Epithelial cell of esophagus (primary cell): ENCODE data around the gene PCK1.

Experiments used
- DNase-seq: peaks from one replicate; pipeline ENCODE4 v3.0.0; 2010; ENCODE audit warnings: low read depth
- H3K4me3 ChIP-seq: 2 replicates; pipeline ENCODE4 v1.5.1; 2011; ENCODE audit warnings: mild to moderate bottlenecking, low read length, control low read depth
- CTCF ChIP-seq: IDR thresholded peaks from 2 replicates; pipeline ENCODE4 v1.5.1; 2011; ENCODE audit warnings: low read depth, mild to moderate bottlenecking, low read length, control low read depth, inconsistent platforms; ENCODE audit not compliant: insufficient read depth; ENCODE audit errors: missing control alignments

Gene PCK1

GRCh38 chr20:57582029-57582378 is 21.1 kb downstream of the PCK1 start:
- DNase-seq = no peak

GRCh38 chr20:57582432-57583288 is 21.8 kb downstream of the PCK1 start:
- peak; percentile 14 for DNase-seq
- no peak overlapping the region for H3K4me3 ChIP-seq
- peak; percentile 21 for TF ChIP-seq CTCF

More at GRCh38 chr20:57582029-57582378, 21.1 kb downstream of the PCK1 start:
- H3K4me3 ChIP-seq = no peak overlapping the region
- TF ChIP-seq CTCF = no peak

GRCh38 chr20:57583289-57584257 is 22.7 kb downstream of the PCK1 start:
- TF ChIP-seq CTCF = no peak
- no peak overlapping the region for H3K4me3 ChIP-seq
- DNase-seq = no peak

- no peak overlapping the region for H3K4me3 ChIP-seq
- DNase-seq = no peak
- TF ChIP-seq CTCF = no peak
Measured at GRCh38 chr20:57584768-57585461, 24.0 kb downstream of the PCK1 start.

- no peak overlapping the region for H3K4me3 ChIP-seq
- TF ChIP-seq CTCF = no peak
- DNase-seq = no peak
Measured at GRCh38 chr20:57585466-57586213, 24.7 kb downstream of the PCK1 start.

- no peak for DNase-seq
- H3K4me3 ChIP-seq = no peak overlapping the region
- TF ChIP-seq CTCF = no peak
Measured at GRCh38 chr20:57586370-57586793, 25.5 kb downstream of the PCK1 start.
